Vagina (tissue), 2 donors: ENCODE data around the gene LIN7C.

Experiments
- POLR2A ChIP-seq, 2 donors: fragments of 450-650 bp; IDR thresholded peaks; one replicate each; pipeline ENCODE4 v1.6.1; 2017; ENCODE audit warnings: antibody characterized with exemption in 2 of 2, mild to moderate bottlenecking in 2 of 2, moderate library complexity in 2 of 2
- TF ChIP-seq, protein P1 (sequence below), 3 experiments: fragments of 450-650 bp in 2 of 3; fragments of 200-600 bp in 1 of 3; sonication (generic) in 1 of 3; IDR thresholded peaks; one replicate each; pipeline ENCODE4 v1.5.1; 2017 to 2019; ENCODE audit warnings: antibody characterized with exemption in 3 of 3, mild to moderate bottlenecking in 2 of 3, moderate library complexity in 2 of 3

DNA sequence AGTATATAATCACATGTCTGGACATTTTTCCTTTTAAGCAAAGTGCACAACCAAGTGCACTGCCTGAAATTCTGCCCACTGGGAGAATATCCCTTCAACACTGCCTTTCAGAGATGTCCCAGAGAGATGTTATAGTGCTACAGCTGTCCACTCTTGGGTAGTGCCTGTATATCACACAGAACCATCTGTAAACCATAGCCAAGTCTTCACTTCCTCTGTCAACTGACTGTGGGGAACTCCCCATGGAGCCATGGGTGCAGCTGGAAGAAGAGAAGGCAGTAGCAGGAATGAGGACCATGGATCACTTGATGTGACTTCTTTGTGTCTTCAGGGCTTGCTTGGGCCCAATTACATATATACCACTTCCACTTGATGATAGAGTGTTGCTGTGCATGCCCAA lies 44.6 kb upstream of the LIN7C start:
- no peak for TF ChIP-seq POLR2A (IDR thresholded peaks at IDR 0.05)
- TF ChIP-seq, protein P1, sequence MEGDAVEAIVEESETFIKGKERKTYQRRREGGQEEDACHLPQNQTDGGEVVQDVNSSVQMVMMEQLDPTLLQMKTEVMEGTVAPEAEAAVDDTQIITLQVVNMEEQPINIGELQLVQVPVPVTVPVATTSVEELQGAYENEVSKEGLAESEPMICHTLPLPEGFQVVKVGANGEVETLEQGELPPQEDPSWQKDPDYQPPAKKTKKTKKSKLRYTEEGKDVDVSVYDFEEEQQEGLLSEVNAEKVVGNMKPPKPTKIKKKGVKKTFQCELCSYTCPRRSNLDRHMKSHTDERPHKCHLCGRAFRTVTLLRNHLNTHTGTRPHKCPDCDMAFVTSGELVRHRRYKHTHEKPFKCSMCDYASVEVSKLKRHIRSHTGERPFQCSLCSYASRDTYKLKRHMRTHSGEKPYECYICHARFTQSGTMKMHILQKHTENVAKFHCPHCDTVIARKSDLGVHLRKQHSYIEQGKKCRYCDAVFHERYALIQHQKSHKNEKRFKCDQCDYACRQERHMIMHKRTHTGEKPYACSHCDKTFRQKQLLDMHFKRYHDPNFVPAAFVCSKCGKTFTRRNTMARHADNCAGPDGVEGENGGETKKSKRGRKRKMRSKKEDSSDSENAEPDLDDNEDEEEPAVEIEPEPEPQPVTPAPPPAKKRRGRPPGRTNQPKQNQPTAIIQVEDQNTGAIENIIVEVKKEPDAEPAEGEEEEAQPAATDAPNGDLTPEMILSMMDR (IDR thresholded peaks at IDR 0.05), result no peak
